CD4-positive, alpha-beta T cell treated with Interferon gamma for 1 hour (primary cell): Measurements from ENCODE around the gene IGLL1.
"Not testable (repeated sequence)": the region's sequence is repeated elsewhere in the genome, so short reads cannot be mapped to it uniquely, and the experiment has no call there.

Experiments
- DNase-seq: peaks from one replicate; pipeline ENCODE4 v3.0.0-alpha.2; 2020

Gene IGLL1

GRCh38 chr22:23579870-23580575 is at the start of gene IGLL1:
Gene IGLL1 (minus strand): TSS chr22:23580290. CDS start chr22:23580190, 100 bp downstream.
- no peak for DNase-seq

- not testable (repeated sequence) for DNase-seq
Observed at GRCh38 chr22:23628056-23628743, 48.1 kb upstream of the IGLL1 start.

GRCh38 chr22:23627401-23628055 is 47.4 kb upstream of the IGLL1 start:
- peak; percentile 55 for DNase-seq

DNA sequence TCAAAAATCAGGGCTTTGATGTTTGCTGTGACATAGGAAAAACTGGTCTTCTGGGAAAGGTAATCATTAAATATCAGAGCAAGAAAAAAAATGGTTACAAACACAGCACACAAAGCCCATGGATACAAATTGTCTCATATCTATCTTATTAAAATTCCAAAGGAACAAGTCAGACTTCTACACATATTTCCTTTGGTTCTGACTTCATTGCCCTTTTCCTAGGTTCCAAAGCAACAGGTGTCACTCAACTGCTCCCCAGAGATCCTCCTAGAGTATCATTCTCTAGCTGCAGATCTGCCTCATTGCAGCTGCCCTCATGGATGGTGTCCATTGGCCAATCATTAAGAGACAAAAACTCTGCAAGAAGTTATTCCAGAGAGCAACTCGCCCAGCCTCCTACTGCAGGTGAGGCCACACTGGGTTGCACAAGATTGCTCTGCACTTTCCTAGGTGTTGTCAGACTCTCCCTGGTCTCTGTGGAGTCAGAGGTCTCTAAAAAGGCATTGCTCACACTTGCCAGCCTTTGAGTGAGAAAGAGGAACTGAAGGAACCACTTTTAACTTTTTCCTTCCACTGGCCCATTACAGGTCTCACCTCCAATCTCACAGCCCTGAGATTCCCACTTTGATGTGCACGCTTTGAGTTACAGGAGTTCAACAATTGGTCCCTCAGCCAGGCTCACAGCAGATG is 46.3 kb upstream of the IGLL1 start:
- DNase-seq = no peak

DNA sequence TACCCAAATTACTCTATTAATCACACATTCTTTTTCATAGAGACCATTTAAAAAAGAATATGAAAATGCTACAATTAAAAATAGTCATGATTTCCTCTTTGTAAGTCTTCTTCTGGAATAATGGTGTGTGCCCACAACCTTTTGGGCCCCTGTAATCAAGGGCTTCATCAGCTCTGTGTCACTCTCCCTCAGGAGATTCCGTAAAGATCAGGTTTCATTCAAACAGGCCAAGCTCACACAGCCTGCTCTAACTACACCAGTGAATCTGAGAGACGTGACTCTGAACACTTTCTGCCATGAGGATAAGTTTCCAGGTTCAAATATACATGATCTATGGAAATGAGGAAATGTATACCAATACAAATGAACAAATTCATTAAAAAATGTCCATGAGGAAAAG is 42.5 kb upstream of the IGLL1 start:
- no peak for DNase-seq

DNA sequence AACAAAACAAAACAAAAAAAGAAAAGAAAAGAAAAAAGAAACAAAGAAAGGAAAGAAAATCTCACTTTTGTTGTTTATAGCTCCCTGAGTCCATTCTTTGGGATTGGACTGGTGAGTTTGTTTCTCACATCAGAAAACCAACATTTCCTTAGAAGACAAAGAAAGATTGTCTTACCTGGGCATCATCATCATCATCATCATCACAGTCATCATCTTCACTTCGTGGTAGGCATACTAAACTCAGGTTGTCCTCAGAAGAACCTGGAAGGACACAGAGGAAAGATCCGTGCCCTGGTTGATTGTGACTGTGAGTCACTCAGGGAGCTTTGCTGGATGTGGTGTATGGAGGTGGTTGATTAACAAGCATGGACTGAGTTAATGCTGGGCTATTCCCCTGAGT is 41.8 kb upstream of the IGLL1 start:
- not testable (repeated sequence) for DNase-seq

DNA sequence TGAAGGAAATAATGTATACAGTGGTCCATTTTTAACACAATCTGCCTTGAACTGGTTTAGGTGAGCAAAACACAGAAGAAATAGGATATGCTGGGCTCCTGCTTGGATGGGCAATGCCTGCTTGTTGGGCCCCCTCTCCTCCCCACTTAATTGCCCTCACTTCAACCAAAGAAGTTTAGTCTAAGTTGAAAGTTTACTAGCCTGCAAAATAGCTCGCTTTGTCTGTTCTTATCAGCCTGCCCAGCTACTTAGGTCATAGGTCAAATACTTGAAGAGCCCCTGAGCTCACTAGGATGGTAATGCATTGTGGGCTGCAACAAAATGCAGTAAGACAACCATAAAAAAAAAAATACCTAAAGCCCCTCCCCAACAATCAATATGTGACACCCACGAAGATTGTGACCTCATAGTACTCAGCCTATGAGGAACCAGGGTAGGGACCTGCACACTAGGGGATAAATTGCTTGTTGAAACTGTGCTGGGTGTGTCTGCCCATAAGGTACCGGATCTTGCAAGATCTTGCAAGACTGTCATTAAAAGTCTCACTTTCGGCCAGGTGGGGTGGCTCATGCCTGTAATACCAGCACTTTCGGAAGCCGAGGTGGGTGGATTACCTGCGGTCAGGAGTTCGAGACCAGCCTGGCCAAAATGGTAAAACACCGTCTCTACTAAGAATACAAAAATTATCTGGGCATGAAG is 41.1 kb upstream of the IGLL1 start:
- DNase-seq = no peak

DNA sequence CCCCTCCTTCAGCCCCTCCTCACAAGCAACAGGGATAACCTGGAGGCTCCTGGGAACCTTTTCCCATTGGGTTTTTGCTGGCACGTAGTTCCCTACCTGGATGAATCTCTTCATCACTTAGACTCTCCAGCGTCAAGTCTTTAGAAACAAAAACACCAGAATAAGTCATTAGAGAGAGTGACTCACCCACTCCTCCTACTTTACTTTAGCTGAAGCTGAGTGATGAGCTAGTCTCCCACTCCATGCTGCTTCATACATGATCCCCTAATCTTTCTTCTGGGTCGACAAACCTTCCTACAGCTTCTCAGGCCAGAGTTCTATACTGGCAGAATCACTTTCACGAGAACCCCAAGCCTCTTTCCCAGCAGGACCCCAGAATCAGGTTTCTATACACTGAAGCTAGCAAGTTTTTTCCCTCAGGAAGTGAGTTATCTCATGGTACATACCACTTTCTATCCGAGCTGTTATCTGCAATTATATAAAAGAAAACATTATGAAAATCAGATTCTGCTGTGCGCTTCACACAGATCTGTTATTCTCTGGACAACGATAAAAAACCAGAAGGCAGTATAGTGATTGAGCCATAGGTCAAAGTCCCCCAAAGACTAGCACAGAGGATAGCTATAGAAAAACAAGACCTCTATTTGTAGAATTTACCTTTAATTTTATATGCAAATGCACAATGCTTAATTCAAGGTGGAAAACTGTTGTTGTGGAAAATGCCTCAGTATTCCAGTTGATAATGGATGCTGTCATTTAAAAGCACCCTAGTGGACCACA is 33.3 kb upstream of the IGLL1 start:
- no peak for DNase-seq

DNA sequence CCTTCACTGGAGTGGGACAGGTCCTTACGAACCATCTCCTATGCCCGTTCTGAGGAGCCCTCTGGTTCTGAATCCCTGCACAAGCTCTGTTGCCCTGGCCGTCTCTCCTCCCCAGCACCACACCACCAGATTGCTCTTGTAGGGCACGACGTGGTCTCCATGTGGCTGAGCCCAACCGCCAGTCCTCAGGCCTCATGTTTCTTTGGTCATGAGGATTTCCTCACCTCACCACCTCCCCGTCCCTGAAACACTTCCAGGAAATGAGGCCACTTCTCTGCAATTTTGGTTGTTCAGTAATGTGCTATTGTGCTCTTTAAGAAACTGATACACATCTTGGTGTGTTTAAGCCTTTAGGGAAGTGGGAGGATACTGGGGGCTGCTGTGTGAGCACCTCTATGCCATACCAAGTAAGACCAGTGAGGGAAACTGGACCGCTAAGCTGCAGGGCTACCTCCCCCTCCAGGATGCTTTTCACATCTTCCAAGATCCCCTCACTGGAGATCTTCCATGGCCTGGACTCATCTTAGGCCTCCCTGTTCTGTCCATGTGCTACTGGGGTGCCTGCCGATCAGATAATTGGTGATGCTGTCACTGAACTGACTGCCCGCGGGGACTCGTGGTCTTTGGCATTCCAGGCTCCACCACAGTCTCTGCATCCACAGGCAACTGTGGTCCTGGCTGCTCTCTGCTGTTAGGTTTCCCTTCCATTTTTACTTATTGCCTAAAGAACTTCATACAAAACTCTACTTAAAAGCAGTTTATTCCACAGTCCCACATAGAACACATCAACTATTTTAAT is 30.1 kb upstream of the IGLL1 start:
- no peak for DNase-seq

DNA sequence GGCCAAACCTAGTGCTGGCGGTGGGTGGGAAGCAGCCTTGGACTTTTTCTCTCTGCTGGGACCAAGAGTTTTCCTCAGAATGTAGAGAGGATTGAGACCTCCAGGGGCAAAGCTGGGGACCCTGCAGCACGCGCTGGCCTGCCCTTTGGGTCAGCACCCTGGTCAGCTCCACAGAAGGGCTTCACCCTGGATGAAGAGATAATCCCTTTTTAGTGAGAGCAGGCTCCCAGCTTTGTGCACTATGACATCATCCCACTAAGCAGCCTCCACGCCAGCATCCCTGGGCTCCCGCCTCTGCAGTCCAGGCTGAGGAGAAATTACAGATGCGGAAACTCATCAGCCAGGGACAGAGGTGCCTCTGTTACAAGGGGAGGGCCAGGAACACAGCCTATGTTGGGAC is 28.5 kb upstream of the IGLL1 start:
- no peak for DNase-seq

DNA sequence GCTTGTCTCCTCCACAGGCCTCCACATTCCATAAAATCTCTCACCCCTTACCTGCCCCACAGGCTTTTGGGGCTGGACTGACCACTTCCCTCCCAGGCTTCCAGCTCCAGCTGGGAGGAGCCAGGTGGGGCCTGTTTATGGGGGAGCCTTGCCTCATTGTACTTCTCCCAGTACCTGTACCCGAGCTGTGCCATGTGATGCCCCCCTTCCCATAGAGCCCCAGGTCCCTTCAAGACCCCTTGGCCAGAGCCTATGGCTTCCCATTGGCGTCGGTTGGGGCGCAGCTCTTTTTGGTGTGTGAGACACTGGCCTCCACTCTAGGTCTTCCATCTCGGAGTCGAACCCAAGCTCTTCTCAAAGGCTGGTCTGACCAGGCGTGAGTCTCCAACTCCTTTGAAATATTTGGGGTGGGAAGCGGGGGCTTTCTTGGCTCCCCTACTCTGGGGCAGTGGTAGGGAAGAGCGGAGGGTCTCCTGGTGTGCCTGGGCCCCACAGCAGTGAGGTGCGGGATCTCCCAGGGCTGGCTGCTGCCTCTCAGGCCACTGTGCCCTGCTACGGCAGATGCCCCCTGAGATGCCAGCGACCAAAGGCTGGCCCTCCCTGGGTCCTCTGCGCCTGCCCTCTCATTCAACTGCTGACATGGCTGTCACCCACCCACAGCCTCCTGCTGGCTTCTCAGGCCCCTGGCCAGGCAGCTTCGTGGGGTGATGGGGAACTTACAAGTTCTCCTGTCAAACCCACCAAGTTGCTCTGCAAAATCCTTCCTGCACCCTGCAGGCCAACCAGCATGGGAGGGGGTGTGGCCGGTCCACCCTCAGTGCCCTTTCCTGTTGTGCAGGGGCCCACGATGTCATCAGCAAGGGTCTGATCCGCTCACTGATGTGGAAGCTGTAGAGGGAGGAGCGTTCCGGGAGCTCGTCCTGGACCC is 26.4 kb upstream of the IGLL1 start:
- no peak for DNase-seq

DNA sequence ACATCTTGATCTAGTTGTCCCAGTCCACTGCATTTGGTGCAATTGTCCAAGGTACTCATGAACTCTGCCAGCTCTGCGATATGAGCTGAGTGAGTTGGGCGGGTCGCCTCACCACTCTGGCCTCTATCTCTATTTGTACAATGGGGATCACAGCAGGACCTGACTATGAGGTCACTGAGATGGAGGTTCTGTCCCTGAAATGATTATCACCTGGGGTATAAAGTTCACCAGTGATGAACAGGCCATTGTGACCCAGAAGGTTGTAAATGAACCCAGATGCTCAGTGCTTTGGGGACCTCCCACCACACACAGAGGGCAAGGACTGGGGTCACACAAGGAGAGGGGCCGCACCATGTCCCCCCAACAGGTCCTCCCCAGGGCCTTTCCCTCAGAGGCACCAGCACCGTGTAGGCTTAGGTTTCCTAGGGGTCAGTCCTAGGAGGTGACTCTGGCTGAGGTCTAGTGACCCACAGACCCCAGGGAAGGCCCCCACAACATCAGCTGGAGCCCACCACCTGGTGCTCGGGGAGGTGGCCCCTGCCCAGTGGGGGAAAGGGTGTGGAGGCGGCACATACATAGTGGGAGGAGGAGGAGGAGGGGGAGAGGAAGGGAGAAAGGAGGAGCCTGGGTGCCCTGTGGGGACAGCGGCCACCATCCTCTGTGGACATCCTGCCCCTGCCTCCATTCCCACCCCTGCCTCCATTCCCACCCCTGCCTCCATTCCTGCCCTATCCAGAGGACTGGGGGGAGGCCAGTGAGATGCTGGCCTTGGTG is 25.0 kb upstream of the IGLL1 start:
- DNase-seq = no peak

- DNase-seq = no peak
Observed at GRCh38 chr22:23603266-23603665, 23.2 kb upstream of the IGLL1 start.

GRCh38 chr22:23598805-23599518 is 18.9 kb upstream of the IGLL1 start:
- no peak for DNase-seq

DNA sequence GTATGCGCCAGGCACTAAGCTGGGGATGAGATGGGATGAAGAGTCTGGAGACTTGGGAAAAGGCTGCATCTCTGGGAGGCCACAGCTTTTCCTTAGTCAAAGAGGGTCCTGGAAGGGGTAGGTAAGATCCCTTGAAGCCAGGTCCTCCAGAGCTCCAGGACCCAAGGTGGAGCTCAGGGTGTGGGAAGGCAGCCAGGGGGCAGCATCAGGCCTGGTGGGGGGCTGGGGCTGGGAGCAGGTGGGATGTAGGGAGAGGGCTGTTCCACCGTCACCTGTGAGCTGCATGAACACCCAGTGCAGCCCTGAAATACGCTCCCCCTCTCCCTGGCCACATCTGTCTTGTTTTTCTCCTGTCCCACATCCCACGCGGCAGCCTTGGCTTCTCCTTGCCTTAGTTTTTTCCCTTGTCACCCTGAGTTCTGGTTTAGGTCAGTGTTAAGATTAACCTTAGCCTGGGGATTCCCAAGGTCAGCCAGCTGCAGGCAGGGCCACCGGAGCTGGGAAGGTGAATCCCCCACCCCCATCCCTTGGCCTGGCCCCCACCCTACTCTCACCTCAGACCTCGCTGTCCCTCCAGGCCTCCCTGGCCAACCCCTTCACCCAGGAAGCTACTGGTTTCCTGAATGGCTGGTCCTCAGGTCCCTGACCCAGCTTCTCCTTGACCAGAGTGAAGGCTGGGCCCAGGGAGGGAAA is 17.6 kb upstream of the IGLL1 start:
- DNase-seq = not testable (repeated sequence)

DNA sequence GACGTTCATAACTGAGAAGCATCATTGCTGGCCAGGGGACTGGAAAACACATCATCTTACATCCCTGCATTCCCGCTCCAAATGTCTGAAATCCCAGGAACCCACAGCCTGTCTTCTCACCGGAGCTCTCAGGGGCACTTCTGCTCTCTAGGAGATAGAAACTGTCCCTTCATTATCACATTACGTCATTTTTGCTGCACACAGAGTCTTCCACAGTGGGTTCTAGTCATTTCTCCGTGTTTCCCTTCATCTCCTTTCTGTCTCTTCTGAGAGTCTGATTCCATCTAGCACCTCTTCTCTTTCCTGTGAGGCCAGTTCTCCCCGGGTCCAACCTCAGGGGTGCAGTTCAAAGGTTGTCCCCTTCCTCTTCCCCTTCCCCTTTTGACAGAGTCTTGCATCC is 15.8 kb upstream of the IGLL1 start:
- DNase-seq = not testable (repeated sequence)

- no peak for DNase-seq
Observed at GRCh38 chr22:23591846-23592245, 11.8 kb upstream of the IGLL1 start.
